HG02981 (cell line): ENCODE data around the gene GCG.

Experiments used
- ATAC-seq: cut with Tn5 transposase; IDR thresholded peaks from one replicate; pipeline ENCODE4 v1.9.1; 2021; ENCODE audit warnings: mild to moderate bottlenecking, moderate library complexity; ENCODE audit not compliant: unreplicated experiment

Gene GCG

GRCh38 chr2:162152147-162152546 lies at the start of gene GCG:
TSS of gene GCG (minus strand) at chr2:162152247. CDS start at chr2:162149178, 3,069 bp downstream.
- no peak for ATAC-seq

- ATAC-seq, result no peak
These were observed 48.6 kb upstream of the GCG start for GRCh38 chr2:162200636-162201035.

DNA sequence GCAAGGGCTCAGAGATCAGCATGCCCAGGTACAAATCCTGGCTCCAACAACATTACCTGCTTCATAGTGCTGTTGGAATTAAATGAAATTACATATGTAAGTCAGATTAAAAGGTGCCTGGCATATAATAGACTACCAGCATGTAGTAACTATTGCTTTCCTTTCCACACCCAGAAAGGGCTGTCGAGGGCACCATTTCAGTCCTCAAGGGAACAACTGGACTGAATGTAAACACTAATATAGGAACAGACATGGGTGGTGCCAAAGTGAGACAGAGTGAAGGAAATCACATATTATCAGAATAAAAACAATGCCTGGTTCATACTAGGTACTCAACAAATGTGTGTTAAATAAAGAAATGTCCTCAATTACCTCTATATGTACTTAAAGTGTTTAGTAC lies 47.9 kb upstream of the GCG start:
- ATAC-seq, result no peak

- no peak for ATAC-seq
These were observed 46.2 kb upstream of the GCG start for GRCh38 chr2:162198239-162198638.

- no peak for ATAC-seq
These were observed 45.2 kb upstream of the GCG start for GRCh38 chr2:162197069-162197825.

GRCh38 chr2:162196638-162197037 lies 44.6 kb upstream of the GCG start:
- ATAC-seq, result no peak

GRCh38 chr2:162188451-162188850 lies 36.4 kb upstream of the GCG start:
- ATAC-seq, result no peak

DNA sequence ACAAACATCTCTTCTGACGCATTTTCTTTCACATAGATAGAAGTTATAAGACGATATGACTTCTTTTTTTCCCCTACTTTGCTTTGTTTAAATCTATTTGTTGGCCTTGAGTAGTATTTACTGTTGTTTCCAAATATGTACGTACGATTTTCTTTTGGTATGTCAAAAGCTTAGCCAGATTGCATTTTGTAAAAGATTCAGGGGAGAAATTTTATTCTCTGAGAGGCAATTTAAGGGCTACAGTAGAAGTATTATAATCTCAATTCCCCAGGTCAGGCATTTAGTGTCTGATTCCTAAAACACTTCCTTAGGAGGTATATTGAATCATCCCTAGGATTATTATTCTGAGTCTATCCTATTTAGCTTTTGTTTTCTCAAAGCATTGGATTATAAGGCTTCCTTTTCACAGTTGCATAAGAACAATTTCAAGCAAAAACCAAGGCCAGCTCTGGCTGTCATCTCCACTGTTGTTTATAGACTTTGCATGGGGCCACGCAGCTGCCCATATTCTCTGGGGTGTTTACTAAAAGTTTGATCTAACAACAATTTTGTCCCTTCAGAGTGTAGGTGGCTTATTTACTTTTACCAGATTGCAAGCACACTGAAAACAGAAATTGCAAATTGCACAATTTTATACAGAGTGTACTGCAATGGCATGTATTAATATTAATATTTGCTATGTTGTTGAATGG lies 33.6 kb upstream of the GCG start:
- no peak for ATAC-seq

GRCh38 chr2:162184821-162185450 lies 32.9 kb upstream of the GCG start:
- no peak for ATAC-seq

GRCh38 chr2:162184359-162184758 lies 32.3 kb upstream of the GCG start:
- no peak for ATAC-seq

DNA sequence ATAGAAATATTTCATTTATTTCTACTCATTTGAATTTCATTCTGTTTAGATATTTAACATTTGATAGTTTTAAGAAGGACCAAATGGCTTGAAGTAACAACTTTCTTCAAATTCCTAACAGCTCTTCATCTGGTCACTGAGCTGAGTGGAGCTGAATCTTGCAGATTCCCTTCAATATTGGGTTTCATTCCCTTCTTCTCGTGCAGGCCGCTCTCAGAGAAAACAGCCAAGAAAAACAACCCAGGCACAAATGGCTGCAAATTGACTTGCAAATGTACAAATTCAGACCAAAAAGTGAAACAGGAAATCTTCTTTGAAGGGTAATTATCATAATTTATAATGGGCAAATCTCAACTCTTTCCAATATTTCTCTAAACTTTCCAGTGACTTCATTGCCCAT lies 30.3 kb upstream of the GCG start:
- no peak for ATAC-seq

DNA sequence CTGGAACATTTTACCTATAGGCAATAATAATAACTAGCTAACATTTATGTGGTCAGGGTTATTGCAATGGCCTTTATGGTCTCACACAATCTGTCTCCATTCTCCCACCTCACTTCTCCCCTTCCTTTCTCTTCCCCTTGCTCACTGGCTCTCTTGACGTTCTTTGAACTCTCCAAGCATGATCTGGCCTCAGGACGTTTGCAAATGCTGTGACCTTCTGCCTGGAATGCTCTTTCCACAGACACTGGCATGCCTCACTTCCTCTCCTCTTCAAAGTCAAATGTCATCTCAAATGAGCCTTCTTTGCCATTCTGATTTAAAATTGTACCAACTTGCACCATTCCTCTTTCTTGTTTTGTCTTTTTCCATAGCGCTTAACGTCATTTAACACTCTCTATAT lies 25.3 kb upstream of the GCG start:
- no peak for ATAC-seq

DNA sequence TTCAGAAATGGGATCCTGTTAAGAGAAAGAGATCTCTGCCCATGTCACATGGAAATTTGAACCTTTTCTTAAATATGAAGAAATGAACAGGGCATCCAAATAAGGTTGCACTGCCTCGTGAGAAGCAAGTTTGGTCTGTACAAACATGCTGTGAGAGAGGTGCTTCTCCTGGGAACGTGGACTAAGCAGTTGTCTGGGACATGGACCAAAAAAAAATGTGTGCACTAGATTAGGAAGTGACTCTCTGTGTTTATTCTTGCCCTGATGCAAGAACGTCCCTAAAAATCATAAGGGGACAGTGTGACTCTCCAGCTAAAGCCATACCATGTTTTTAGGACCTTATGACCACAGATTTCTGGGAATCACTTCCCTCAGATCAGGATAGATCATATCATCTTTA lies 23.7 kb upstream of the GCG start:
- ATAC-seq, result no peak

DNA sequence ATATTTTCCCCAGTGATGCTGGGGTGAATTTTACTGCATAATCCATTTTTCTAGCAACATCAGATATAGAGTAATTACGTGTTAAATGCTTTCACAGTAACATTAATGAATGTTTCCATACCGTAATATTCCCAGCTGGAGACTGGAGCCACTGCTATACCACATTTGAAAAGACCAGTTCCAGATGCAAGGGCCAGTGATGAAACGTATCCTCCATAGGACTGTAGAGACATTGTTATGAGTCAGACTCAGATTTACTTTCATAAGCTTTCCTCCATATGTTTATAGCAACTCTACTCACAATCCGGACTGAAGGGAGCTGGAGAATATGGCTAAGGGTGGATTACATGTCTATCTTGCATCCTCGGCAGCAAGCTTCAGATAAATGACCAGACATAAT lies 22.7 kb upstream of the GCG start:
- no peak for ATAC-seq

- no peak for ATAC-seq
These were observed 20.8 kb upstream of the GCG start for GRCh38 chr2:162172802-162173370.

GRCh38 chr2:162166745-162167144 lies 14.7 kb upstream of the GCG start:
- ATAC-seq, result no peak

GRCh38 chr2:162166174-162166573 lies 14.1 kb upstream of the GCG start:
- no peak for ATAC-seq

- ATAC-seq, result no peak
These were observed 12.8 kb upstream of the GCG start for GRCh38 chr2:162164802-162165201.

GRCh38 chr2:162159446-162159845 lies 7.4 kb upstream of the GCG start:
- ATAC-seq, result no peak

DNA sequence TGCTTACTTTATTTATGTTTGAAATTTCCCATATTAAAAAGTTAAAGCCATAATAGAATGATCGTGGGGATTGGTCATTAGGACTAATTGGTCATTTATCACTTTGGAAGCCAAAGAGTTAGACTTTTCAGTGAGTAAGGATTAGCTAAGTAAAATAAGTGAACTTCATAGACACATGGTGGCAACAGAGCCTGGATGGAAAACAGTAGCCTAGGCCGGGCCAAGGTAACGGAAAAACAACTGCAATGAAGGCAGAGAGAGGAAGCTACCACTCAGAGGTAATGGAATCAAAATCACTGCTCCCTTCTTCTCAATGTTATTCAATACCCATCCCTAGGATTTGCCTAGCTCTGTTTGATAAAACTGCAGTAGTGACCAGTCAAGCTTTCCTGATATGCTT lies 4.1 kb upstream of the GCG start:
- ATAC-seq, result no peak

DNA sequence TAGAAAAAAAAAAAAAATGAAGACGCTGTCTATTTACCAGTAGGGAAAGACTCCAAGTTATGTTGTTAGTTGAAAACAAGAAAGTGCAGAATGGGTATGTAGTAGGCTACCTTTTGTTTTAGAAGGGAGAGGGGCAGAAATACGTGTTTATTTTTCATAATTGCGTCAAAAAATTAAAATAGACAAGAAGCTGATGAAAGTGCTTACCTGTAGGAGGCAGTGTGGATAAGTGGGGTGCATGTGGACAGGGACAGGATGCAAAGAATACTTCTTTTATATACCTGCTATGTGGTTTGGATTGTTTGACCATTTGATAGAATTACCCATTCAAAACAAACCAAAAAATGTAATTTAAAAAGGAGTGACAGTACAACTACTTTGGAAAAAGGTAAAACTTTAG lies 3.0 kb upstream of the GCG start:
- ATAC-seq, result no peak
